Kidney epithelial cell (primary cell): ENCODE results near the gene ILF2. TPM values are rescaled to one million over a fixed set of nuclear protein-coding genes. Genes with fewer than 3 reads are reported as not detected.

Source experiments
- DNase-seq: peaks from one replicate; pipeline ENCODE4 v3.0.0-alpha.2; 2010; ENCODE audit warnings: low read depth
- H3K27me3 ChIP-seq: 2 replicates; pipeline ENCODE4 v1.6.0; 2011; ENCODE audit warnings: low read length; ENCODE audit not compliant: control insufficient read depth, insufficient read depth
- H3K36me3 ChIP-seq: 2 replicates; pipeline ENCODE4 v1.5.1; 2011; ENCODE audit warnings: low read length; ENCODE audit not compliant: control insufficient read depth, insufficient read depth
- H3K4me3 ChIP-seq: 2 replicates; pipeline ENCODE4 v1.5.1; 2011; ENCODE audit warnings: low read depth, mild to moderate bottlenecking, control low read depth, low read length
- CTCF ChIP-seq: IDR thresholded peaks from 2 replicates; pipeline ENCODE4 v1.5.1; 2011; ENCODE audit warnings: mild to moderate bottlenecking, moderate library complexity, low read length, control low read depth, inconsistent platforms; ENCODE audit not compliant: insufficient read depth, poor library complexity, severe bottlenecking
- total RNA-seq: library from RNA; depleted of rRNA; stranded (reverse); fragments of >200 nt; gene quantifications from 2 replicates; pipeline ENCODE4 v1.2.3, GENCODE V29; 2015

ILF2 gene
- total RNA-seq, 1 donor from 2014 or later = 250 TPM

- H3K4me3 ChIP-seq = no peak within 1 kb of the TSS
- no peak for TF ChIP-seq CTCF
- no peak for DNase-seq
- H3K36me3 ChIP-seq = no peaks in the 10 kb centered on the region
- H3K27me3 ChIP-seq = no peaks in the 10 kb centered on the region
These were observed 54.5 kb downstream of the ILF2 start, which contains the start of gene S100A14 for GRCh38 chr1:153616144-153616916. Gene S100A14, minus strand, starts transcription at chr1:153616325. Its CDS starts 467 bp downstream, at chr1:153615858.

- Histone ChIP-seq H3K36me3 (no peaks in the 10 kb centered on the region), H3K4me3 (no peak overlapping the region), H3K27me3 (no peaks in the 10 kb centered on the region)
- DNase-seq = no peak
- no peak for TF ChIP-seq CTCF
These were observed 55.4 kb downstream of the ILF2 start for GRCh38 chr1:153615406-153615805.

- Histone ChIP-seq H3K36me3 (no peaks in the 10 kb centered on the region), H3K27me3 (no peaks in the 10 kb centered on the region), H3K4me3 (no peak overlapping the region)
- no peak for DNase-seq
- no peak for TF ChIP-seq CTCF
These were observed 55.9 kb downstream of the ILF2 start for GRCh38 chr1:153614906-153615305.

- no peak for TF ChIP-seq CTCF
- no peaks in the 10 kb centered on the region for H3K27me3 ChIP-seq
- H3K4me3 ChIP-seq = no peak overlapping the region
- no peak for DNase-seq
- H3K36me3 ChIP-seq = no peaks in the 10 kb centered on the region
These were observed 56.4 kb downstream of the ILF2 start for GRCh38 chr1:153614189-153614900.

GRCh38 chr1:153613406-153613805, 57.4 kb downstream of the ILF2 start:
- no peak for TF ChIP-seq CTCF
- no peaks in the 10 kb centered on the region for H3K36me3 ChIP-seq
- no peak for DNase-seq
- H3K4me3 ChIP-seq = peak overlapping the region; percentile 87
- no peaks in the 10 kb centered on the region for H3K27me3 ChIP-seq
